Upper lobe of left lung (tissue), 4 donors: Measurements from ENCODE around the gene AMDHD2.

Experiments
- POLR2A ChIP-seq, 4 donors: fragments of 450-650 bp; IDR thresholded peaks; one replicate each; pipeline ENCODE4 v1.5.1; 2016 to 2017; ENCODE audit warnings: antibody characterized with exemption in 4 of 4, mild to moderate bottlenecking in 2 of 4
- TF ChIP-seq, protein P1 (sequence below), 6 experiments: fragments of 450-650 bp in 4 of 6; fragments of 200-600 bp in 2 of 6; sonication (generic) in 2 of 6; IDR thresholded peaks; one replicate each; pipeline ENCODE4 v1.5.1; 2016 to 2019; ENCODE audit warnings: antibody characterized with exemption in 6 of 6

DNA sequence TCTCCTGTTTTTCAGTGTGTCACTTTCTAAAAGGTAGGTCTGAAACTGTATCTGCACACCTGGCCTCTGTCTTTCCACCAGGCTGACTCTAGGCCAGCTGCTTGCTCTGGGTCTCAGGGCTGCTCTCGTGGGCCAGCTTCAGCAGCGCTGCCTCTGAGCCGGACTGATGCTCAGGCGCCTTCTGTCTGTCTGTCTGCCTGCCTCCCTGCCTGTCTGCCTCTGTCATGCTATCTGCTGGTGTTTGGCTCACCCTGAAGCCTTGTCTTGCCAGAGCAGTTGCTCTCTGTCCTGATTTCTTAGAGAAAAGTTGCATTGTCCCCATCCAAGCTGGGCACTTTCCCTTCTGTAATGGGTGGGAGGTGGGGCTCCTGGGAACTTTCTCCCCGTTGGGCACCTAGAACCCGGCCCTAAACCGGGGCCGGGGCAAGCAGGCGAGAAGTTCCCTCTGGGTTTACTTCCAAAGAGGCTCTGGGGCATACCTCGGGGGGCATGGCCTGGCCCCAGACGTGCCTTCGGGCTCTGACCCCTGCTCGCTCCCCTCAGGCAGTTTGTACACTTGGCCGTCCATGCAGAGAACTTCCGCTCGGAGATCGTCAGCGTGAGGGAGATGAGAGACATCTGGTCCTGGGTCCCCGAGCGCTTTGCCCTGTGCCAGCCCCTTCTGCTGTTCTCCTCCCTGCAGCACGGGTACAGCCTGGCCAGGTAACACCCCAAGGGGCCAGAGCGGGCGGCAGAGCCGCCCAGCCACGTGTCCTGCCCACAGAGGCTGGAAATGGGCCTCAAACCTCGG lies 22.3 kb upstream of the AMDHD2 start:
- TF ChIP-seq, protein P1, sequence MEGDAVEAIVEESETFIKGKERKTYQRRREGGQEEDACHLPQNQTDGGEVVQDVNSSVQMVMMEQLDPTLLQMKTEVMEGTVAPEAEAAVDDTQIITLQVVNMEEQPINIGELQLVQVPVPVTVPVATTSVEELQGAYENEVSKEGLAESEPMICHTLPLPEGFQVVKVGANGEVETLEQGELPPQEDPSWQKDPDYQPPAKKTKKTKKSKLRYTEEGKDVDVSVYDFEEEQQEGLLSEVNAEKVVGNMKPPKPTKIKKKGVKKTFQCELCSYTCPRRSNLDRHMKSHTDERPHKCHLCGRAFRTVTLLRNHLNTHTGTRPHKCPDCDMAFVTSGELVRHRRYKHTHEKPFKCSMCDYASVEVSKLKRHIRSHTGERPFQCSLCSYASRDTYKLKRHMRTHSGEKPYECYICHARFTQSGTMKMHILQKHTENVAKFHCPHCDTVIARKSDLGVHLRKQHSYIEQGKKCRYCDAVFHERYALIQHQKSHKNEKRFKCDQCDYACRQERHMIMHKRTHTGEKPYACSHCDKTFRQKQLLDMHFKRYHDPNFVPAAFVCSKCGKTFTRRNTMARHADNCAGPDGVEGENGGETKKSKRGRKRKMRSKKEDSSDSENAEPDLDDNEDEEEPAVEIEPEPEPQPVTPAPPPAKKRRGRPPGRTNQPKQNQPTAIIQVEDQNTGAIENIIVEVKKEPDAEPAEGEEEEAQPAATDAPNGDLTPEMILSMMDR (IDR thresholded peaks at IDR 0.05), result no peak
- TF ChIP-seq POLR2A (IDR thresholded peaks at IDR 0.05), result no peak
